Measurements from ENCODE around the gene C2CD5.

DNA sequence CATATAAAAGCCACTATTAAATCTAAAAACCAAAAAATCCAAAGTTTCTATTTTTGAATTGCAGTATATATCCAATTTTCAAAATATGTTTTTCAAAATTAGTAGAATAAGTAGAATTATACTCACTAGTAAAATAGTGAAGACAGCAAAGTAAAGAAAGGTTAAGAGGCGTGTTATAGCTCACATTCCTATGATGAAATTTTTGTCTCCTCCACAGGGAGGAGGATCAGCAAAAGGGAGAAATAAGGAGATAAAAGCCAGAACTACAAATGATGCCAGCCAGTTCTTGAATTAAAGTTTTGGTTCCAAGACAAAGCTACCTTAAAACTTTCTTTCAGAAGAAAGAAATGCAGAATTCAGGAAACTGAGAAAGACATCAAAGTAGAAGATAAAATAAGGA lies 50.0 kb downstream of the C2CD5 start:
- TF ChIP-seq, protein P1, sequence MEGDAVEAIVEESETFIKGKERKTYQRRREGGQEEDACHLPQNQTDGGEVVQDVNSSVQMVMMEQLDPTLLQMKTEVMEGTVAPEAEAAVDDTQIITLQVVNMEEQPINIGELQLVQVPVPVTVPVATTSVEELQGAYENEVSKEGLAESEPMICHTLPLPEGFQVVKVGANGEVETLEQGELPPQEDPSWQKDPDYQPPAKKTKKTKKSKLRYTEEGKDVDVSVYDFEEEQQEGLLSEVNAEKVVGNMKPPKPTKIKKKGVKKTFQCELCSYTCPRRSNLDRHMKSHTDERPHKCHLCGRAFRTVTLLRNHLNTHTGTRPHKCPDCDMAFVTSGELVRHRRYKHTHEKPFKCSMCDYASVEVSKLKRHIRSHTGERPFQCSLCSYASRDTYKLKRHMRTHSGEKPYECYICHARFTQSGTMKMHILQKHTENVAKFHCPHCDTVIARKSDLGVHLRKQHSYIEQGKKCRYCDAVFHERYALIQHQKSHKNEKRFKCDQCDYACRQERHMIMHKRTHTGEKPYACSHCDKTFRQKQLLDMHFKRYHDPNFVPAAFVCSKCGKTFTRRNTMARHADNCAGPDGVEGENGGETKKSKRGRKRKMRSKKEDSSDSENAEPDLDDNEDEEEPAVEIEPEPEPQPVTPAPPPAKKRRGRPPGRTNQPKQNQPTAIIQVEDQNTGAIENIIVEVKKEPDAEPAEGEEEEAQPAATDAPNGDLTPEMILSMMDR (IDR thresholded peaks at IDR 0.05; ENCODE audit: insufficient read depth, low read length, poor library complexity, severe bottlenecking), result no peak
- no peak for TF ChIP-seq EZH2phosphoT487 (conservative IDR thresholded peaks at IDR 0.05; ENCODE audit: low read length)

All from SU-DHL-6 (cell line).